ENCODE results near the gene IFNL4.
A peak's percentile ranks its signal among the peaks of the same experiment; 100 is the strongest.
"Not testable (repeated sequence)": the region's sequence is repeated elsewhere in the genome, so short reads cannot be mapped to it uniquely, and the experiment has no call there.

The IFNL4 gene

DNA sequence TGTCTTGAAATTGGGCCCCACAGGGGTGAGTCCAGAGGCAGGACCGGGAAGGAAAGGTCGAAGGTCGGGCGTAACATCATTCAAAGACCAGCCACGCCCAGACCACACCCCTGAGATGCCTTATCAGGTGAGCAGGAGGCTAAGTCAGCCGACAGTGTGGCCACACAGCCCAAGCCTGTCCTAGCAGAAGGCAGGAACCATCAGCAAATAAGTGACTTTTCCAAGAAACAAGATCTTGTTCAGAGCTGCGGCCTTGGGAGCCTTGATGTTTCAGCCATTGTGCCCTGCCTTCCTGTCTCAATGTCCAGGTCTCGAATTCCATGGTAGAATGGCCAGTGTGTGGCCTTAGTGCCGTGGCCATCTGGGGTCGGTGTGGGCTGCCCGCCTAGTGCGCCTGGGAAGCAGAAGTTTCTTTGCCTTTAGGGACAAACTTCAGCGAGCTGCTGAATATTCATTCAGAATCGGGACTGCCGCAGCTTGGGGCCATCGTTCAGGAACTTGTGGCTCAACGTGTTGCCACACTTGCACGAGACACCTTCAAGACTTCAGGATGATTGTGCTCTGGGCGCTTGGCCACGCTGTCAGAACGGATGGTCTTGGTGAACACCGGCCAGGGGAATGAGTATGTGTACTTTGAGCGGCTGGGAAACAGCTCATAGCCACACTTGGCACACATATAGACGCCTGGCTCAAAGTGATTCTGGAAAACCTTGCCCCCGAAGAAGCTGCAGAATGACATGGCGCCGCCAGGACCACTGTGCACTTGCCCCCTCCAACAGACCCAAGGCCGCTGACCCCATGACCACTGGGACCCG is 6.1 kb upstream of the IFNL4 start:
- peak; percentile 70 for DNase-seq

DNA sequence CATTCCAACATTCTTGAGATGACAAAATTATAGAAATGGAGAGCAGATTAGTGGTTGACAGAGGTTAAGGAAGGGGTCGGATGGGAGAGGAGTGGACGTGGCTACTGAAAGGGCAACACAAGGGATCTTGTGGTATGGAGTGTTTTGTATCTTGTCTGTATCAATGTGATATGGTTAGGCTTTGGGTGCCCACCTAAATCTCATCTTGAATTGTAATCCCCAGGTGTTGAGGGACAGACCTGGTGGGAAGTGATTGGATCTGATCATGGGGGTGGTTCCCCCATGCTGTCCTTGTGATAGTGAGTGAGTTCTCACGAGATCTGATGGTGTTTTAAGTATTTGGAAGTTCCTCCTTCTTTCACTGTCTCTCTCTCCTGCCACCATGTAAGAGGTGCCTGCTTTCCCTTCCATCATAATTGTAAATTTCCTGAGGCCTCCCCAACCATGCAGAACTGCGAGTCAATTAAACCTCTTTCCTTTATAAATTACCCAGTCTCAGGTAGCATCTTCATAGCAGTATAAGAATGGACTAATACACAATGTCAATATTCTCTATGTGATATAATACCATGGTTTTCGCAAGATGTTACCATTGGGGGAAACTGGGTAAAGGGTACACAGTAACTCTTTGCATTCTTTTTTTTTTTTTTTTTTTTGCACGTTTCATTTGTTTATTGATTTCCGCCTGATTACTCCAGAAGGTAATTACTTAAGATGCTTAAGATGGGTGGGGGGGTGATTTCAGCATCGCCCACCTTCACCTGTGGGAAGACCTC is 4.9 kb upstream of the IFNL4 start:
- no peak for DNase-seq

DNA sequence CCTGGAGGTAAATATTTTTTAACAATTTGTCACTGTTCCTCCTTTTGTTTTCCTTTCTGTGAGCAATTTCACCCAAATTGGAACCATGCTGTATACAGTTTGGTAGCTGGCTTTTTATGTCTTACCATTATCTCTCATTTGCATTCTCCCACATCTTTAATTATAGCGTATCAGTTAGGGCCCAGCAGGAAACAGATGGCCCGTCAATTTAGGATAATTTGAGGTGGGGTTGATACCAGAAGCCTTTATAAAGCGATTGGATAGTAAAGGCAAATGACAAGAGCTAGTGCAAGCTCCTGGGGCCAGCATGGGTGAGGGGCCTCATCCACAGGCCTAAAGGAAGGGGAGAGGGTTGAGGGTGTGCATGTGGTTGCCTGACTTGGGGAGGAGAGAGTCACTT is 3.8 kb upstream of the IFNL4 start:
- peak; percentile 92 for DNase-seq

DNA sequence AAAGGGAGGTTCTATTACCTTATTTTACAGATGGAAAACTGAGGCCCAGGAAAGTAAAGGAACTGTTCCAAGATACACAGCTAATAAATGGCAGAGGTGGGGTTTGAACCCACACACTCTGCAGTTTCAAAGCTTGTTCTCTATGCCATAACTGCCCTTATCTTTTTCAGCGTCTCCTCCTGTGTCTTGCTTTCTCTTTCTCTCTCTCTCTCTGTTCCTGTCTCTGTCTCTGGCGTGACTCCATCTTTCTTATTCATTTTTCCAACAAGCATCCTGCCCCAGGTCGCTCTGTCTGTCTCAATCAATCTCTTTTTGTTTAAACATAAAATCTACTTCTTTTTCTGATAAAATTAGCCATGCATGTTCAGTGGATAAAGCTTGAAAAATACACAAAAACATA is 3.2 kb upstream of the IFNL4 start:
- peak; percentile 70 for DNase-seq

DNA sequence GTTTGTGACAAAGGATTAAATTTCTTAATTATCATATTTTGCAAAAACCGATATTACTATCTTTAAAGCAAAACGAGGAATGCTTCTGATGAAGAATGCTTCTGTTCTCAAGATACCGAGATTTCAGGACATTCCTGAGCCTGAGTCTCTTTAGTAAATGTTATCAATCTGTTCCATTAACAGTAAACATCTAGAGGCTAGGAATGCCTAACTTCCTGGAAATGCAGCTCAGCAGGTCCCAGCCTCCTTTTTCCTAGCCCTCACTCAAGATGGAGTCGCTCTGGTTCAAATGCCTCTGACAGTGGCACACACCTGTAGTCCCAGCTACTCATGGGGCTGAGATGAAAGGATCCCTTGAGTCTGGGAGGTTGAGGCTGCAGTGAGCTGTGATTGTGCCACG is 2.4 kb upstream of the IFNL4 start:
- no peak for DNase-seq

DNA sequence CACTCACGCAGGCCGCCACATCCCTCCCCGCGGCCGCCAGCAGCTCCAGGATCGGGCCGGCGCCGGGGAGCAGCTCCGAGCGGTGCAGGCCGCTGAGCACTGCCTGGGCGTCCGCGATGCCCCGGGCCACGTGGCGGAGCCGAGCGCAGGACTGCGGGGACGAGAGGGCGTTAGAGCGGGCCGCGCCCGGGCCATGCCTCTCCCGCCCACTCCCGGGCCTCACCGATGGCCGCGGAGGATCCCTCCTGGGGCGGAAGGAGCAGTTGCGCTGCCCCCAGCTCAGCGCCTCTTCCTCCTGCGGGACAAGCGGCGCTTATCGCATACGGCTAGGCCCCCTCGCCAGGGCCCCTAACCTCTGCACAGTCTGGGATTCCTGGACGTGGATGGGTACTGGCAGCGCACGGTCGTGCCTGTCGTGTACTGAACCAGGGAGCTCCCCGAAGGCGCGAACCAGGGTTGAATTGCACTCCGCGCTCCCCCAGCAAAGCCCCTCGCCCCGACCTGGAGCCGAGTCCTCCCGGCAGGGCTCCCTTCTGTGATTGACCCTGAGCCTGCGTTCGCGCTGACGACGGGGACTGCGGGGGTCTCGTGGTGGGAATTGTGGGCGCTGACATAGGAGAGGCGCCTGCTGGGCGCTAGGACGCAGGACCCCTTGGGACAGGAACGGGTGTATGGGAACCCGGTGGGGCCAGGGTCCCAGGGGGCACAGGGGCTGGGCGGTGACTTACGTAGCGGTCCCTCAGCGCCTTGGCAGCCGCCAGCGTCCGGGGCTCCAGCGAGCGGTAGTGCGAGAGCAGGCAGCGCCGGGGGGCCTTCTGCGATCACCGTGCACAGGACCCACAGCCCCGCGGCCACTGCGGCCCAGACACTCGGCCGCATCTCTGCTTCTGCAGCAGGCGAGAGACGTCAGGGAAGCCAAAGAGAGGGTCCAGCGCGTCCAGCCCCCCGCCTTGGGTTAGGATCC is 673 bp downstream of the IFNL4 start:
- no peak for DNase-seq

DNA sequence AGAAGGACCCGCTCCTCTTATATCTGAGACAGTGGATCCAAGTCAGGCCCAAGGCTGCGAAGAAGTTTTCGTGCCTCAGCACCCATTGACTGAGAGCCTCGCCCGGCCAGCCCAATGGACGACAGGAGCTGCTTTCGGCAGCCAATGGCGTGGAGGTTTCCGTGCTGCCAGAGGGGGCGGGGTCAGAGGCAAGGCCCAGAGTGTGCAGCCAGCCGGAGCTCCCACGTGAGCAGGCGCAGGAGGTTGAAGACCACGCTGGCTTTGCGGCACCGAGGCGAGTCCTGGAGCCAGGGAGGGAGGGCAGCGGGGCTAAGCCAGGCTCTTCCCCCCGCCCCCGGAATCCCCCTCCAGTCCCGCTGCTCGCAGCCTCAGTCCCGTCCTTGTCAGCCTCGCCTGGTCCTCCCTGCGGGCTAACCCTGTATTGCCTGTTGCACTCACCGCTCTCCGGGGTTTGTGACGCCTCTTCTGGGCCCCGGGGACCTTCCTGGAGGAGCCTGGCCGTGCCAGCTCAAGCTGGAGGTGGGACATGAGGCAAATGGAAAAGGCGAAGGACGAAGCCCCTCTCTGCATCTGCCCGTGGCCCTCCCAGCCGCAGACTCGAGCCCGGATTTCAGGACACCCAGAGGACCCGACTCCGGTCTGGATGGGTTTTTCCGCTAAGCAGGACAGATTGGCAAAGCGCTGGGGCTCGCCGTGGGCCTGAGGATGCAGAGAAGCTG is 1.5 kb downstream of the IFNL4 start:
- no peak for DNase-seq

DNA sequence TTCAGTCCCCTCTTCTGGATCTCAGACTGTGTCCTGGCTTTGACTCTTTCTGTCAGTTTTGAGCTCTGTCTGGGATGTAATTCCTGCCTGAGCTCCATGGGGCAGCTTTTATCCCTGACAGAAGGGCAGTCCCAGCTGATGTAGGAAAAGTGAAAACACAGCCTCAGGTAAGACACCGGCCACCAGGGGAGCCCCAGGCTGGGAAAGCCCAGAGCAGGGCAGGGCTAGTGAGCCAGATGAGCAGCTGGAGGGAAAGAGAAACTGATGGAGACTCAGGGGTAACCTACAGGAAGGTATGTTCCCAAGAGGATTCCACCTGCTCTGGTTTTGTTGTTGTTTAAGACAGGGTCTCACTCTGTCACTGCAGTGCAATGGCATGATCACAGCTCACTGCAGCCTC is 3.5 kb downstream of the IFNL4 start:
- DNase-seq, result not testable (repeated sequence)

DNA sequence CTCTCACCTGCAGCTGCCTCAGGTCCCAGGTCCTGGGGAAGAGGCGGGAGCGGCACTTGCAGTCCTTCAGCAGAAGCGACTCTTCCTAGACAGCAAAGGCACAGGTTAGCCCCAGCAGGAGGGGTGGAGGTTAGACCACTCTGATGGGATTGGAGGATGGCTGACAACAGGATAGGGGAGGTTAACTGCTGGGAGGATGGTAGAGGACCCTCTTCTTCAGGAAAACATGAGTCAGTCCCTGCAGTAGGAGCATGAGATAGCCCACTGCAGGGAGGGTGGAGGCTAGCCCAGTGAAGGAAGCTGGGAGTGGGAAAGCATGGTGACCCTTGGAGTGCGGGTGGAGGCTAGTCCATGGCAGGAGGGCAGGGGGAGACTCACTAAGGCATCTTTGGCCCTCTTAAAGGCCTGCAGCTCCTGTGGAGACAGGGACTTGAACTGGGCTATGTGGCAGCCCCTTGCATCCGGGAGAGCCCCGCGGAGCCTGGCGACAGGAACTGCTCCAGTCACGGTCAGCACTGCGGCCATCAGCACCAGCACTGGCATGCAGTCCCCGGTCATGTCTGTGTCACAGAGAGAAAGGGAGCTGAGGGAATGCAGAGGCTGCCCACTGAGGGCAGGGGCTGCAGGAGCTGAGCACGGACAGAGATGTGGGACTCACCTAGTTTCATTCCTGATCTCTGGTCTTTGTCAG is 4.1 kb downstream of the IFNL4 start, which contains the start of gene IFNL3:
IFNL3 (minus strand) TSS at position 597 of the 691 bp plus-strand sequence; CDS start at position 558, 39 bp downstream.
- not testable (repeated sequence) for DNase-seq

DNA sequence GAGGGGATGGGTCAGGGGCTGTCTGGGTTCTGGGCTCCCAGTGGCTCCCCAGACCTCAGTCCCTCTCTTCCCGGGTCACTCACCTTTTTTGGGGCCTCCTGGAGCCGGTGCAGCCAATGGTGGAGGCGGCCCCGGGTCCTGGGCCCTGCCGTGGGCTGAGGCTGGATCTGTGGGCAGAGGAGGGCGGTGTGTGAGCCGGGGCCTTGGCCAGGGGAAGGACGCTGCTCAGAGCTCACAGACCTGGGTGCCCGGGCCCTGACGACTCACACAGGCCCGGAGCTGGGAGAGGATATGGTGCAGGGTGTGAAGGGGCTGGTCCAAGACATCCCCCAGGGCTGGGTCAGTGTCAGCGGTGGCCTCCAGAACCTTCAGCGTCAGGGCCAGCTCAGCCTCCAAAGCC is 4.9 kb downstream of the IFNL4 start:
- DNase-seq, result not testable (repeated sequence)

DNA sequence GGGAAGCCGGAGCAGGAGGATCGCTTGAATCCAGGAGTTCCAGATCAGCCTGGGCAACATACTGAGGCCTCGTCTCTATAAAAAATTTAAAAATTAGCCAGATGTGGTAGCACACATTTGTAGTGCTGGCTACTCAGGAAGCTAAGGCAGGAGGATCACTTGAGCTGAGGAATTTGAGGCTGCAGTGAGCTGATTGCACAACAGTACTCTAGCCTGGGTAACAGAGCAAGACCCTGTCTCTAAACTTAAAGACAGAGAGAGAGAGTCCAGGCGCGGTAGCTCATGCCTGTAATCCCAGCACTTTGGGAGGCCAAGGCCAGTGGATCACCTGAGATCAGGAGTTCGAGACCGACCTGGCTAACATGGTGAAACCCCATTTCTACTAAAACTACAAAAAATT is 8.2 kb downstream of the IFNL4 start:
- no peak for DNase-seq

DNA sequence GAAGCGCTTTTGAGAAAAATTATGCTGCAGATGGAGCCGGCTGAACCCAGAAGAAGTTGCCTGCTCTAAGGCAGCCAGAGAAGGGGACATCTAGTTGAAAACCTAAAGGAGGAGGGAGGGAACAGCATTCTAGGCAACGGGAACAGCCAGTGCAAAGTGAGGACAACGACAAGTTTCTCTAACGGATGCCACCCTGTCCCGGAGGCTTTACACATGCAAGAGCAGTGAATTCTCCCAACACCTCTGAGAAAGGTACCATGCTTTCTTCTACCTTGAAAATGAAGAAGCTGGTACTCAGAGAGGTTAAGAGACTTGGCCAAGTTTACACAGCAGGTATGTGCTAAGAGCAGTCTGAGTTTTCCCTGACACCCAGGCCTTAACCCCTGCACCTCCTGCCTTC is 9.7 kb downstream of the IFNL4 start:
- no peak for DNase-seq

DNA sequence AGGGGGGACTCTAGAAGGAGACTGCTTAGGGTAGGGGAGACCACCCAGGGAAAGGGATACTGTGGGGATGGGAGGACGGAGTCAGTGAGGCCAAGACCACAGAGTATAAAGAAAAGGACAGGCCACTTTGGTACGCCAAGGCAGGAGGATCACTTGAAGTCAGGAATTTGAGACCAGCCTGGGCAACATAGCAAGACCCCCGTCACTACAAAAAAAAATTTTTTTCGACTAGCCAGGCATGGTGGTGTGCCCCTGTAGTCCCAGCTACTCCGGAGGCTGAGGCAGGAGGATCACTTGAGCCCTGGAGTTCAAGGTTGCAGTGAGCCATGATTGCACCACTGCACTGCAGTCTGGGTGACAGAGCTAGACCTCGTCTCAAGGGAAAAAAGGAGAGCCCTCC is 10.4 kb downstream of the IFNL4 start:
- DNase-seq, result no peak

DNA sequence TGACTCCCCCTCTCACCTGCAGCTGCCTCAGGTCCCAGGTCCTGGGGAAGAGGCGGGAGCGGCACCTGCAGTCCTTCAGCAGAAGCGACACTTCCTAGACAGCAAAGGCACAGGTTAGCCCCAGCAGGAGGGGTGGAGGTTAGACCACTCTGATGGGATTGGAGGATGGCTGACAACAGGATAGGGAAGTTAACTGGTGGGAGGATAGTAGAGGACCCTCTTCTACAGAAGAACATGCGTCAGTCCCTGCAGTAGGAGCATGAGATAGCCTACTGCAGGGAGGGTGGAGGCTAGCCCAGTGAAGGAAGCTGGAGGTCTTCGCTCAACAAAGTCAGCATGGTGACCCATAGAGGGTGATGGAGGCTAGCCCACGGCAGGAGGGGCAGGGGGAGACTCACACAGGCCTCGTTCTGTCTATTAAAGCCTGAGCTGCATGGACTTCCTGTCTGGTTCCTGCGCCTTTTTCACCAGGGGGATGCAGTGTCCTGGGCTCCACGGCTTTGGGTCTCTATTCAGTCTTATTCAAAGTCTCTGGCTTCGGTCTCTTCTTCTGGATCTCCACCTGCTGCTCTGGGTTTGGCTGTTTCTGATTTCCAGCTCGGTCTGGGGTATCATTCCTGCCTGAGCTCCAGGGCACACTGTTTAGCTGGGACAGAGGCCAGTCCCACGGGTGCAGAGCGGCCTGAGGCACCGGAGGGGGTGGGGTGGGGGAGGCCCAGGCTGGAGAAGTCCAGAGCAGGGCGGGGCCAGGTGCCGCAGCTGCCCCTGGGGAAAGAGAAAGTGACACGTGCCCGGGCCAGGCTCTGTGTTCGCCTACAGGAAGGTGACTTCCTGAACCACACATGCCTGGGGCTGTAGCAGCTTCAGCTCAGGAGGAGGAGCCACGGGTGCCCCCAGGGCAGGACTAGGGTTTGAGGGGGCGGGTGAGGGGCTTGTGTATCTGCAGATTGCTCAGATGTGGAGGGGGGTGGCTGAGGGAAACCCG is 11.2 kb downstream of the IFNL4 start:
- DNase-seq, result no peak

DNA sequence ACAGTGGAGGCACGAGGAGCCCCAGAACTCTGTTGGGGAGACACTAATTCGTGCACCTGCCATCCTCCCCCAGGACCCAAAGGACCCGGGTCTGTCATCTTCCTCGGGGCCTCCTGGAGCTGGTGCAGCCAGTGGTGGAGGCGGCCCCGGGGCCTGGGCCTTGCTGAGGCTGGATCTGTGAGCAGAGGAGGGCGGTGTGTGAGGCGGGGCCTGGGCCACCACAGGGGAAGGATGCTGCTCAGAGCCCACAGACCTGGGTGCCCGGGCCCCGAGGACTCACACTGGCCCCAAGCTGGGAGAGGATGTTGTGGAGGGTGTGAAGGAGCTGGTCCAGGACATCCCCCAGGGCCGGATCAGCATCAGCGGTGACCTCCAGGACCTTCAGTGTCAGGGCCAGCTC is 12.1 kb downstream of the IFNL4 start:
- DNase-seq, result no peak

DNA sequence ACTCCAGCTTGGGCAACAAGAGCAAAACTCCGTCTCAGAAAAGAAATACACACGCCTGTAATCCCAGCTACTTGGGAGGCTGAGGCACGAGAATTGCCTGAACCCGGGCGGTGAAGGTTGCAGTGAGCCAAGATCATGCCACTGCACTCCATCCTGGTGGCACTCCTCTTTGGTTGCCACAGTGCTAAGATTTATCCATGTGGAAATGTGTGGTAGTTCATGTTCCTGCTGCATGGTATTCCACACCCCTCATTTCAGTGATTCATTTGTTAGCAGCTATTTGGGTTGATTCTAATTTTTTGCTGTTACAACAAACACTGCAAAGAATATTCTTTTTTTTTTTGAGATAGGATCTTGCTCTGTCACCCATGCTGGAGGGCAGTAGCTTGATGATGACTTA is 15.9 kb downstream of the IFNL4 start:
- DNase-seq, result no peak

DNA sequence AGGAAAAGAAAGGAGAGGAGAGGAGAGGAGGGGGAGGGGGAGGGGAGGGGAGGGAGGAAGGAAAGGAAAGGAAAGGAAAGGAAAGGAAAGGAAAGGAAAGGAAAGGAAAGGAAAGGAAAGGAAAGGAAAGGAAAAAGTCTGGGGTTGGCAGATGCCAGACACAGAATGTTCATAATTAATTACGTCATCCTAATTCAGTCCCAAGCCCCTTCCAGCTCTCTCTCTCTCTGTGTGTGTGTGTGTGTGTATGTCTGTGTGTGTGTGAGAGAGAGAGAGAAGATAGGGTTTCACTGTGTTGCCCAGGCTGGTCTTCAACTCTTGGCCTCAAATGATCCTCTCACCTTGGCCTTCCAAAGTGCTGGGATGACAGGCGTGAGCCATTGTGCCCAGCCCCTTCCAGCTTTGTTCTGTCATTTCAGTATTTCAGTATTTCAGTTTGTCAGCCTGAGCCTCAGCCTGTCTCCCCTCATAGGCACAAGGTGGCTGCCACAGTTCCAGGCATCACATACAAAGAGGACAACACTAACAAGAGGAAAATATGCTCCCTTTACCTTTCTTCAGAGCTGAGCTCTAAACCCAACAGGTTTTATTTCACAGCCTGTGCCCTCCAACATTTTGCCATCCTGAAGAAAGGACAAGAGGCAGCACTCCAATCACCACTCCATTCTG is 18.4 kb downstream of the IFNL4 start:
- no peak for DNase-seq

DNA sequence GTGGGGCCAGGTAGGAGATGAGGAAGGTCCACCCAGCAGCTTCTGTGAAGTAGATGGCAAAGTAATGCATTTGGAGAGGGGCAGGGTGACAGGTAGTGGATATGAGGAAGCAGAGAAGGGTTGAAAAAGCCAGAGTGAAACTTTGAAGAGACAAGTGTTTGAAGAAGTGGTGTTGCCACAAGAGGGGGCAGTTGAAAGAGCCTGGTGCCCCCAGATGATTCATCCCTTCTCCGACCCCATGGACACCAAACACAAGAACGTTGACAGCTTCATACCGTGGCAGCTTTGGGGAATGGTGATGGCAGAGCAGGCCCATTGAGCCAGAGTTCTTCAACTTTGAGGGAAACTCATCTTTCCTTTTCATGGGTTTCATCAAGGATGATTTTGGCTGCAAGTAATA is 23.7 kb downstream of the IFNL4 start:
- peak; percentile 50 for DNase-seq

DNA sequence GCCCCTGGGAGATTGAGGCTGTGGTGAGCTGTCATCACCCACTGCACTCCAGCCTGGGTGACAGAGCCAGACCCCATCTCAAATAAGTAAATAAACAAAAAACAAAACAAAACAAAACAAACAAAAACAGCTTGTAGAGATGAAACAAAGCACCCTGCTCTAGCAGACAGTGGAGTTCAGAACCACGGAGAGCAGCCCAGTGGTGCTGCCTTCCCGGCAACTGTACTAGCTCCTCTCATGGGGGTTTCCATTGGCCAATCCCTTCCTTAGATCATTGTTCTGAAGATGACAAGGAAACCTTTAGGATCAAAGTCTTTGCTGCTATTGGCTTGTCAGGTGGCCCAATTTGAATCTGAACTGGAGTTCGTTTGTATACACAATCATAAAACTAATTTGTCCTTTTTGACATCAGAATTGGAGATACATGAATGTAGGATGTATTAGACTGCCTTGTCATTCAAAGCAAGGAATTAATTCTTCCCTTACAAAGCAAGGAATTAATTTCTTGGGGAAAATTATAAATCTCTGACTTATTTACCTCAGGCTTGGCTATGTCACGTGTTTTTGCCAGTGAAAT is 24.9 kb downstream of the IFNL4 start:
- peak; percentile 66 for DNase-seq
